HG03064 (cell line): Measurements from ENCODE around the gene SYT7.
A peak's percentile ranks its signal among the peaks of the same experiment; 100 is the strongest.
"Not testable (repeated sequence)": the region's sequence is repeated elsewhere in the genome, so short reads cannot be mapped to it uniquely, and the experiment has no call there.

ENCODE experiments used
- ATAC-seq: cut with Tn5 transposase; IDR thresholded peaks from one replicate; pipeline ENCODE4 v1.9.1; 2021; ENCODE audit warnings: low read depth; ENCODE audit not compliant: unreplicated experiment

SYT7 gene

GRCh38 chr11:61581030-61581928 lies at the start of gene SYT7:
SYT7 (minus strand) TSS chr11:61581076; CDS start chr11:61580820, 256 bp downstream.
- peak; percentile 77 for ATAC-seq

- no peak for ATAC-seq
These were observed 49.2 kb upstream of the SYT7 start for GRCh38 chr11:61630089-61630488.

- ATAC-seq = no peak
These were observed 48.4 kb upstream of the SYT7 start for GRCh38 chr11:61629082-61629833.

GRCh38 chr11:61628662-61628970 lies 47.7 kb upstream of the SYT7 start:
- no peak for ATAC-seq

- no peak for ATAC-seq
These were observed 47.2 kb upstream of the SYT7 start for GRCh38 chr11:61627850-61628661.

GRCh38 chr11:61626580-61627380 lies 45.9 kb upstream of the SYT7 start:
- ATAC-seq = no peak

GRCh38 chr11:61625525-61625924 lies 44.6 kb upstream of the SYT7 start:
- ATAC-seq = no peak

- no peak for ATAC-seq
These were observed 41.2 kb upstream of the SYT7 start for GRCh38 chr11:61621917-61622585.

GRCh38 chr11:61619471-61620226 lies 38.8 kb upstream of the SYT7 start:
- ATAC-seq = no peak

GRCh38 chr11:61618978-61619377 lies 38.1 kb upstream of the SYT7 start:
- no peak for ATAC-seq

- ATAC-seq = no peak
These were observed 36.6 kb upstream of the SYT7 start for GRCh38 chr11:61617515-61617914.

- ATAC-seq = no peak
These were observed 35.6 kb upstream of the SYT7 start for GRCh38 chr11:61616434-61616833.

- not testable (repeated sequence) for ATAC-seq
These were observed 33.9 kb upstream of the SYT7 start for GRCh38 chr11:61614782-61615181.

GRCh38 chr11:61613870-61614269 lies 33.0 kb upstream of the SYT7 start:
- no peak for ATAC-seq

- no peak for ATAC-seq
These were observed 32.2 kb upstream of the SYT7 start for GRCh38 chr11:61613051-61613450.

- ATAC-seq = no peak
These were observed 30.4 kb upstream of the SYT7 start for GRCh38 chr11:61611309-61611708.

- ATAC-seq = no peak
These were observed 30.0 kb upstream of the SYT7 start for GRCh38 chr11:61610905-61611304.

GRCh38 chr11:61609980-61610366 lies 29.1 kb upstream of the SYT7 start:
- ATAC-seq = no peak
